Measurements from ENCODE around the gene ME3. TPM values are rescaled to one million over a fixed set of nuclear protein-coding genes. Genes with fewer than 3 reads are reported as not detected.

Gene ME3
- total RNA-seq, 1 experiment from 2014 or later: 2.7 TPM

DNA sequence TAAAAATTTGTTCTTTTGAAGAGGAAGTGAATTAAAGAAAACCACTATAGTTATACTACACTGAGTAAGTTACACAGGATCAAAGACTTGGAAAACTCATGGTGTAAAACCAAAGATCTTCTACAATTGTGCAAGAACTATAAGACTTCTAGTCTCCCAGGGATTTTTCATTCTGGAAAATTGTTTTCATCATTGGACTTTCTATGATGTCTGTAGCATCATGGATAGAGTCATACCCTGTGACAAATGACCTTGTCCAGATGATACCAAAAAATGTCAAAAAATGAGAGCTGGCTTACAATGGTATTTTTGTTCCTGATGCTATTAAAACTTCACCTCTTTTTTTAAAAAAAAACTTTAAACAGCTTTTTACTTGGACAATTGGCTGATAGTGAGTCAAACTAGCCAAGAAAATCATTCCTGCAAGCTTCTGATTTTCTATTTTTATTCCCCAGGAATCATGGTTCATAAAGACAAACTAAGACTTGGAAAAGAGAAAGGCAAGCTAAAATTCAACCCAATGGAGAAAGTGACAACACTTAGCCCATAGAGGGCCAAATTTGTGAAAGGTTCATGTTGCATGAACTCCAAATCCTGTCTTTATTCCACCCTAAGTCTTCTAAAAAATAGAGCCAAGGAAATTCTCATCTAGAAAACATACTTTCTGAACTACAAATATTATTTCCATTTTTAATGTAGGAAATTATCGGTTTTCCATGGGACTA lies 30.7 kb downstream of the ME3 start:
- no peaks in the 10 kb centered on the region for H3K9me3 ChIP-seq
- H3K27me3 ChIP-seq: no peaks in the 10 kb centered on the region
- no peaks in the 10 kb centered on the region for H3K36me3 ChIP-seq
- H3K4me3 ChIP-seq: no peak overlapping the region
- DNase-seq: no peak

DNA sequence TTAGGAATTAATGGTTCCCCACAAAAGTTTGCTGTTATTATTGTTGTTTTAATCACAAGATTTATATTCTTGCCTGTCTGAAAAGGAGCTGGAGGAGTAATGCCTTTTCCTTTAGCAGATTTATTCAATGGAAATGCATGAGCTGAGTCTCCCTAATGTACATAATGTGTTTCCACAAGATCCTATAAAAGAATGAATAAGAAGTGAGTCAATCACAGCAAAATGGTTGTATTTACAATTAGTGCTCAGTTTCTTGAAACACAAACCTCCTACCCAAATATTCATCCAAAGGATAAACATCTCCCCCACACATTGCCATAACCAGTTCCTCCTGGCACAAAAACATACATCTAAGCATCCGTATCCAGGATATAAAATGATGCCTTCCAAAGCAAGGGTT lies 33.3 kb downstream of the ME3 start:
- H3K36me3 ChIP-seq: no peaks in the 10 kb centered on the region
- no peak for DNase-seq
- no peak overlapping the region for H3K4me3 ChIP-seq
- no peaks in the 10 kb centered on the region for H3K9me3 ChIP-seq
- no peaks in the 10 kb centered on the region for H3K27me3 ChIP-seq

GRCh38 chr11:86638673-86639072 lies 33.7 kb downstream of the ME3 start:
- Histone ChIP-seq H3K36me3 (no peaks in the 10 kb centered on the region), H3K9me3 (no peaks in the 10 kb centered on the region), H3K27me3 (no peaks in the 10 kb centered on the region), H3K4me3 (no peak overlapping the region)
- no peak for DNase-seq

DNA sequence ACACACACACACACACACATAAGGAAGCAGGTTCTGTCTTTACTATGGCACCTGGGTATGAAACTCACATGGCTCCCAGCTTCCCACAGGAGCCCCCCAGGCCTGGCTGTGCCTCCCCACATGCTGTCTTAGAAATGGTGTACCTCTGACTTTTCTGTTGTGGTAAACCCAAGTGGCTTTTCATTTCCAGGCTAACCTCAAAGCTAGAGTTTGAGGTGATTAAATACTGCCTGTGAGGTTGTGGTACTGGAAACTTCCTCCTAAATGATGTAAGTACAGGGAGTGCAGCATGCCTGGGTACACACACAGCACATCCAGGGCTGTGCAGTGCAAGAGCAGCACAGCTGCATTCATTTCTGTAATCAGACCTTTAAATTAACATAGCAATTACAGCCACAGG lies 34.4 kb downstream of the ME3 start:
- Histone ChIP-seq H3K4me3 (no peak overlapping the region), H3K9me3 (no peaks in the 10 kb centered on the region), H3K27me3 (no peaks in the 10 kb centered on the region), H3K36me3 (no peaks in the 10 kb centered on the region)
- DNase-seq: no peak

DNA sequence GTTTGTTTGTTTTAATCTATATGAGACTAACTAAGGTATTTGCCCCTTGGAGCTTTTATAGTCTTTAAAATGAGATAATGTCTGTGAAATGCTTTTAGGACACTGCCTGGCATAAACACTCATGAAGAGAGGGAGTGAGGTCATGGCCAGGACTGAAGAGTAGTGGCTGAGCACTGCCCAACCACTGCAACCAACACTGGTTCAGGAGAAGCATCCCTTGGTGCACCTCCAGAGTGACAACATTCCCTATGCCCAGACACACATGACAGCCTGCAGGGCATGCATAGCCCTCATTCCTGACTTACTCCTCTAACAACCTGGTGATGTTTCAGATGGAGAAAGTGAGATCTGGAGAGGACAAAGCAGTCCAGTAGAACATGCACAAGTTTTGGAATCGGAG lies 36.1 kb downstream of the ME3 start:
- no peaks in the 10 kb centered on the region for H3K9me3 ChIP-seq
- no peaks in the 10 kb centered on the region for H3K27me3 ChIP-seq
- H3K36me3 ChIP-seq: no peaks in the 10 kb centered on the region
- DNase-seq: no peak
- no peak overlapping the region for H3K4me3 ChIP-seq

- Histone ChIP-seq H3K9me3 (no peaks in the 10 kb centered on the region), H3K4me3 (no peak overlapping the region), H3K36me3 (no peaks in the 10 kb centered on the region), H3K27me3 (no peaks in the 10 kb centered on the region)
- peak; percentile 97 for DNase-seq
Measured at GRCh38 chr11:86632499-86633269, 39.7 kb downstream of the ME3 start.

- no peaks in the 10 kb centered on the region for H3K27me3 ChIP-seq
- H3K36me3 ChIP-seq: no peaks in the 10 kb centered on the region
- no peak overlapping the region for H3K4me3 ChIP-seq
- no peaks in the 10 kb centered on the region for H3K9me3 ChIP-seq
- DNase-seq: no peak
Measured at GRCh38 chr11:86630229-86630981, 42.0 kb downstream of the ME3 start.

DNA sequence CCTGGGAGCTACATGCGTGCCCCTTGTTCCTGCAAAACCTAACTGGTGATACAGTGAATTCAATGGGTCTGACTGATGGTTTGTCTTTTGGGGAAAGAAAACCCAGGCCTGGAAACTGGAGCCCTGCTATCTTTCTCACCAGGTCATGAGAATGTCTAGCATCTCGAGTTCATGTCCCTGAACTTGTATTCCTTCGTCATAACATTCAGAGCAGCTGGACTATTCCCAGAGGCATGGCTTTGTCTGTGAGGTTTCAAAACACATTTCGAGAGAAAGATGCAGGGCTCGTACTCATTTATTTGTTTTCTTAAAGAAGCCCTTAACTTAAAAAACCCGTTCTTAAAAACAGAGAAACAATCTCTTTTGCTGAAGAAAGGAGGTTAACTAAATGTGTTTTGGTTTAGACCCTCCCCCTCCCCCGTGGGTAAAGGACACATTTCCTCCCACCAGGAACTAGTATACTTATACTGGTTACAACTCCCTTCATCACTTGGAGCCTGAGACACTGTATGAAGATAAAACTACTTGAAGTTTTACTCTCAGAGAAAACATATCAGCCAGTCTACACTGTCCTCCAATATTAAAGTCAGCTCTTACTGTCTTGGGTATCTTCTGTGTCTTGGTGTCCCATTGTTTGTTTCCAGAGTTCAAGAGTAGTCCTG lies 43.2 kb downstream of the ME3 start:
- Histone ChIP-seq H3K4me3 (no peak overlapping the region), H3K9me3 (no peaks in the 10 kb centered on the region), H3K36me3 (no peaks in the 10 kb centered on the region), H3K27me3 (no peaks in the 10 kb centered on the region)
- no peak for DNase-seq

DNA sequence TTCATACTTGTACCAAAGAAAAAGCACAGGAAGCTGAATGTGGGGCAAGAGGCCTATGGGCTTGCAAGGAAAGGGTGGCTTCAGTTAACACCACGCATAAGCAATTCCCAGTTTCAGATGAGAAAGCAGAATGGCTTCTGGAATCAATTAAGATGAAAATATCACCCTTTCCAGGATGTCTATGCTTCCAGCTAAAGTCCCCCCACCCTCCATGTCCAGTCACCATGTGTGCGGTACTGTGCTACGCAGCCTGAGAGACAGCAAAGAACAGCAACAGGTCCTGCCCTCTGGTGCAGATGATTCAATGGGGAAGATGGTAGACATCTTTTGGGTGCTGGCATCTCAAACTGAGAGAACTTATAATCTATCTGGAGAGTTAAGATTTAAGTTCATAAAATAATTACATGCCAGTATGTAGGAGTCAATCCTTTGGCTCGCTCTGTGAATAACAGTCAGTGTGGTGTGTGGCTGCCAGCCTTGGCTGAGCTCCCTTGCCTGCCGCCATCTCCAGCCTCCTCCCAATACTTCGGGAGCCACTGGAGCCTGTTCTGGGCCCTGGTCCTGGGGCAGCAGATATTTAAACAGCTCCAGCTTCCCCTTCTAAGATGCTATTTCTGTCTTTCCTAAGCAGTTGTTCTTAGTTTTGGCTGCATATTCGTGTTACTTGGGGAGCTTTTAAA lies 44.5 kb downstream of the ME3 start:
- no peaks in the 10 kb centered on the region for H3K36me3 ChIP-seq
- peak; percentile 89 for DNase-seq
- no peaks in the 10 kb centered on the region for H3K27me3 ChIP-seq
- no peak overlapping the region for H3K4me3 ChIP-seq
- no peaks in the 10 kb centered on the region for H3K9me3 ChIP-seq

GRCh38 chr11:86625981-86626380 lies 46.4 kb downstream of the ME3 start:
- Histone ChIP-seq H3K9me3 (peaks cover 6% of the 10 kb centered on the region; the same call in 1 of the 2 replicates), H3K27me3 (no peaks in the 10 kb centered on the region), H3K4me3 (no peak overlapping the region), H3K36me3 (no peaks in the 10 kb centered on the region)
- no peak for DNase-seq

- Histone ChIP-seq H3K27me3 (no peaks in the 10 kb centered on the region), H3K36me3 (no peaks in the 10 kb centered on the region), H3K9me3 (peaks cover 6% of the 10 kb centered on the region; the same call in 1 of the 2 replicates), H3K4me3 (no peak overlapping the region)
- peak; percentile 53 for DNase-seq
Measured at GRCh38 chr11:86625544-86625943, 46.9 kb downstream of the ME3 start.

- Histone ChIP-seq H3K36me3 (no peaks in the 10 kb centered on the region), H3K4me3 (no peak overlapping the region), H3K27me3 (no peaks in the 10 kb centered on the region), H3K9me3 (peaks cover 6% of the 10 kb centered on the region; the same call in 1 of the 2 replicates)
- no peak for DNase-seq
Measured at GRCh38 chr11:86624366-86624765, 48.0 kb downstream of the ME3 start.

DNA sequence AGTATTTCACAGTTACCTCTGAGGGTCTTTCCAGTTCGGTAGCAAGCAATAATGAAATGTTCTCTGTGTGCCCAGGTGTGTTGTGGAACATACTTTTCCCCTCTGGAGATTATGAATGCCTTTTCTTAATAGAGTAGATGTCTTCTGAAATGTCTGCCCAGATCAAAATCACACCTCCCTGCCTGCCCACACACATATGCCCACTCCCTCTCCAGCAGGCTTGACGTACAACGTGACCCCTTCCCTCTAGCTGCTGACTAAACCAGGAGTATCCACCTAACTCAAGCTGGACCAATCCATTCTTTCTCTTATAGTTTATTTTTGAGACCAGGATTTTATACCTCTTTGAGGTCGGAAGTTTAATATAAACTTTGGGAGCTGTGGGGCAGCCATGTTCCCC lies 48.7 kb downstream of the ME3 start:
- Histone ChIP-seq H3K27me3 (no peaks in the 10 kb centered on the region), H3K36me3 (no peaks in the 10 kb centered on the region), H3K4me3 (no peak overlapping the region), H3K9me3 (peaks cover 8% of the 10 kb centered on the region; the same call in 1 of the 2 replicates)
- DNase-seq: no peak

- H3K27me3 ChIP-seq: no peaks in the 10 kb centered on the region
- no peak for DNase-seq
- no peak overlapping the region for H3K4me3 ChIP-seq
- H3K9me3 ChIP-seq: peaks cover 8% of the 10 kb centered on the region; the same call in 1 of the 2 replicates
- H3K36me3 ChIP-seq: no peaks in the 10 kb centered on the region
Measured at GRCh38 chr11:86623041-86623621, 49.3 kb downstream of the ME3 start.

DNA sequence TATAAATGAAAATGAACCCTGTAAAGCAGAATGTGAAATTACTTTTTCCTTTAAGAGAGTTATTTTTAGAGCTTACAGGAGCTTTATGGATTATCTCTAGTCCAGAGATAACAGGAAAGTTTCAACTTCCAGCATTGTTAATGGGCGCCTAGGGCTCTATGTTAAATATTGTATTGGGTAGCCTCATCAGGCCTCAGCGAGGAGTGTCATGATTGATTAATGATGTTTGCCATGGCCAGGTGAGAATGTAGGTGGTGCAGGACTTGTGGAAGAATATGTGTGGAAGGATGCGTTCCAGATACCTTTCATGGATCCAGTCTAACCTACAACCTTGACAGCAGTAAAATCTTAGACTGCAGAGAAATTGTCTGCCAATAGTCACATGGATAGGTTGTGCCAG lies 50.6 kb downstream of the ME3 start:
- peaks cover 8% of the 10 kb centered on the region; the same call in 1 of the 2 replicates for H3K9me3 ChIP-seq
- no peaks in the 10 kb centered on the region for H3K36me3 ChIP-seq
- no peak for DNase-seq
- no peaks in the 10 kb centered on the region for H3K27me3 ChIP-seq
- no peak overlapping the region for H3K4me3 ChIP-seq

Data from MG63 (cell line).